PC-3 (cell line): ENCODE results near the gene TPSG1. TPM values are rescaled to one million over a fixed set of nuclear protein-coding genes. Genes with fewer than 3 reads are reported as not detected.

ENCODE experiments used
- ATAC-seq: fragments of 200-7000 bp; cut with Tn5 transposase; 2 replicates; pipeline ENCODE4 v1.9.1; 2020; ENCODE audit warnings: mild to moderate bottlenecking, moderate library complexity
- BruUV-seq: library from RNA; stranded (reverse); fragments of 400-500 nt; replicated peaks from 2 replicates; lab custom pipeline; 2021; lab: Mats Ljungman, UMichigan
- CTCF ChIA-PET: fragments of 300-600 bp; sonication (Branson Sonifier 250); formaldehyde crosslinking; loops from one replicate; lab custom pipeline; 2022; ENCODE audit warnings: antibody characterized with exemption; lab: Charles Lee
- POLR2A ChIA-PET: fragments of 300-600 bp; sonication (Branson Sonifier 250); formaldehyde crosslinking; loops from one replicate; lab custom pipeline; 2022; ENCODE audit warnings: antibody characterized with exemption; ENCODE audit not compliant: unreplicated experiment; lab: Charles Lee
- DNase-seq: peaks from one replicate; pipeline ENCODE4 v3.0.0-alpha.2; 2015
- H2AFZ ChIP-seq: fragments of 300-600 bp; sonication (generic); 2 replicates; pipeline ENCODE4 v1.6.0; 2016; ENCODE audit warnings: antibody characterized with exemption, low read length
- H3F3A ChIP-seq: fragments of 300-600 bp; sonication (generic); one replicate; pipeline ENCODE4 v1.6.0; 2017; ENCODE audit warnings: antibody characterized with exemption, low read length, control low read depth, mild to moderate bottlenecking; ENCODE audit not compliant: unreplicated experiment
- H3K27ac ChIP-seq: fragments of 300-600 bp; sonication (generic); 2 replicates; pipeline ENCODE4 v1.5.1; 2016; ENCODE audit warnings: mild to moderate bottlenecking, low read length
- H3K27me3 ChIP-seq: fragments of 300-600 bp; sonication (generic); 2 replicates; pipeline ENCODE4 v1.6.1; 2016; ENCODE audit warnings: low read length, mixed read lengths
- H3K36me3 ChIP-seq: fragments of 300-600 bp; sonication (generic); 2 replicates; pipeline ENCODE4 v1.6.1; 2016; ENCODE audit warnings: low read depth, mixed run types, low read length, mixed read lengths
- H3K4me1 ChIP-seq: fragments of 300-600 bp; sonication (generic); 2 replicates; pipeline ENCODE4 v1.5.1; 2016; ENCODE audit warnings: low read length; ENCODE audit not compliant: insufficient read depth
- H3K4me2 ChIP-seq: fragments of 300-600 bp; sonication (generic); 2 replicates; pipeline ENCODE4 v1.6.0; 2016; ENCODE audit warnings: low read length
- H3K4me3 ChIP-seq: fragments of 300-600 bp; sonication (generic); 2 replicates; pipeline ENCODE4 v1.5.1; 2016; ENCODE audit warnings: mild to moderate bottlenecking, low read length, mixed read lengths
- H3K79me2 ChIP-seq: fragments of 300-600 bp; sonication (generic); 2 replicates; pipeline ENCODE4 v1.6.1; 2017; ENCODE audit warnings: low read length, mixed read lengths
- H3K9ac ChIP-seq: fragments of 300-600 bp; sonication (generic); 2 replicates; pipeline ENCODE4 v1.6.0; 2016; ENCODE audit warnings: mild to moderate bottlenecking, low read length
- H3K9me2 ChIP-seq: fragments of 300-600 bp; sonication (generic); replicated peaks from 2 replicates; pipeline ENCODE4 v1.6.1; 2016; ENCODE audit warnings: mixed run types, low read length, mixed read lengths
- H3K9me3 ChIP-seq: fragments of 300-600 bp; sonication (generic); 2 replicates; pipeline ENCODE4 v1.6.1; 2016; ENCODE audit warnings: low read length, mixed read lengths
- H4K20me1 ChIP-seq: fragments of 300-600 bp; sonication (generic); 2 replicates; pipeline ENCODE4 v1.6.1; 2016; ENCODE audit warnings: low read length, mixed read lengths
- EZH2 ChIP-seq: fragments of 300-600 bp; sonication (generic); IDR thresholded peaks from one replicate; pipeline ENCODE4 v1.6.1; 2017; ENCODE audit warnings: antibody characterized with exemption, mild to moderate bottlenecking, low read length; ENCODE audit not compliant: unreplicated experiment
- EZH2phosphoT487 ChIP-seq: fragments of 300-600 bp; sonication (generic); IDR thresholded peaks from 2 replicates; pipeline ENCODE4 v1.6.1; 2018; ENCODE audit warnings: mild to moderate bottlenecking, antibody characterized with exemption, low read length, borderline replicate concordance
- intact Hi-C: fragments of 100-400 bp; cut with micrococcal nuclease; formaldehyde crosslinking; loops from 2 replicates; pipeline ENCODE4 v1.9.0; 2023
- total RNA-seq: library from RNA; depleted of rRNA; stranded (reverse); fragments of >200 nt; gene quantifications from 2 replicates; pipeline ENCODE4 v1.2.3, GENCODE V29; 2014
- TF ChIP-seq, protein P1 (sequence below): fragments of 300-600 bp; sonication (generic); conservative IDR thresholded peaks from 2 replicates; pipeline ENCODE4 v1.5.1; 2017; ENCODE audit warnings: antibody characterized with exemption, low read depth, mild to moderate bottlenecking, low read length

The TPSG1 gene
- total RNA-seq, 1 experiment from 2014 or later: not detected

GRCh38 chr16:1177053-1177452 lies 48.0 kb downstream of the TPSG1 start:
- POLR2A ChIA-PET: no interaction called here
- DNase-seq (no peak), ATAC-seq (no peak)
- Histone ChIP-seq H3K27me3 (no peaks in the 10 kb centered on the region), H3K36me3 (no peaks in the 10 kb centered on the region), H3K9me3 (no peaks in the 10 kb centered on the region), H3K27ac (no peak overlapping the region), H3K4me1 (peaks cover 4% of the 10 kb centered on the region), H3K4me2 (no peak overlapping the region), H3K79me2 (no peaks in the 10 kb centered on the region), H3K4me3 (no peak overlapping the region), H3F3A (no peaks in the 10 kb centered on the region), H3K9ac (no peak overlapping the region), H4K20me1 (no peaks in the 10 kb centered on the region), H2AFZ (no peak overlapping the region), H3K9me2 (no peaks in the 10 kb centered on the region)
- BruUV-seq: no TSS peak
- CTCF ChIA-PET: no interaction called here
- no peak for TF ChIP-seq EZH2phosphoT487
- intact Hi-C loops: no loop called here

DNA sequence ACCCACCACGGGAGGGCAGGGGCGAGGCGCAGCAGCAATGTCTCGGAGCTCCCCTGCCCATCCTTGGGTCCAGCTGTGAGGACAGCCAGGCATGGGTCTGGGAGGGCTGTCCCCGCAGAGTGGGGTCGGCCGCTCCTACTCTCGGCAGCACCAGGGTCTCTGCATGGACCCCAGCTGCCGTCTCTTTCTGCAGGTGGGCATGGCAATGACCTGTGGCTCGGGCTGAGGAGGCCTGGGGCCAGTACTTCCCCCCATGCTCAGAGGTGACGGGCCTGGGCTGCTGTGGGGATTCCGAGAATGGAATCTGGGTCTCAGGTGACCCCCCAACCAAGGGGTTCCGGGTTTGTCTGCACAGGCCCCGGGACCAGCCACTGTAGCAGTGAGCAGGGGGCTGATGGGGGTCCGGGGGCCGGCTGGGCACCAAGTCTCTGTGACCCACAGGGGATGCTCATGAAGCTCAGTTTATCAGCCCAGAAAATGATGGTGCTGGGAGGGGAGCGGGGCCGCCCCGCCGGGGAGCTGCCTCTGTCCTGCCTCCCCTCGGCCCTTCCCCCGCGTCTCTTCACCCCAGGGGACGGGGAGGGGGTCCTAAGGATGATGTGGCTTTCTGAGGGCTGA lies 48.7 kb downstream of the TPSG1 start:
- BruUV-seq: no TSS peak
- no peaks in the 10 kb centered on the region for H4K20me1 ChIP-seq
- H2AFZ ChIP-seq: no peak overlapping the region
- POLR2A ChIA-PET: no interaction called here
- H3K9me2 ChIP-seq: no peaks in the 10 kb centered on the region
- no peaks in the 10 kb centered on the region for H3K9me3 ChIP-seq
- H3K27me3 ChIP-seq: no peaks in the 10 kb centered on the region
- H3K79me2 ChIP-seq: no peaks in the 10 kb centered on the region
- intact Hi-C loops: no loop called here
- CTCF ChIA-PET: no interaction called here
- TF ChIP-seq EZH2phosphoT487: no peak
- no peak overlapping the region for H3K4me3 ChIP-seq
- H3F3A ChIP-seq: no peaks in the 10 kb centered on the region
- no peak overlapping the region for H3K27ac ChIP-seq
- ATAC-seq (no peak), DNase-seq (no peak)
- no peaks in the 10 kb centered on the region for H3K4me1 ChIP-seq
- no peak overlapping the region for H3K4me2 ChIP-seq
- H3K36me3 ChIP-seq: no peaks in the 10 kb centered on the region
- no peak overlapping the region for H3K9ac ChIP-seq

GRCh38 chr16:1175566-1176279 lies 49.3 kb downstream of the TPSG1 start:
- Histone ChIP-seq H3F3A (no peaks in the 10 kb centered on the region), H3K9me2 (no peaks in the 10 kb centered on the region), H3K27ac (no peak overlapping the region), H2AFZ (no peak overlapping the region), H3K79me2 (no peaks in the 10 kb centered on the region), H4K20me1 (no peaks in the 10 kb centered on the region), H3K27me3 (no peaks in the 10 kb centered on the region), H3K9me3 (no peaks in the 10 kb centered on the region), H3K9ac (no peak overlapping the region), H3K36me3 (no peaks in the 10 kb centered on the region), H3K4me3 (no peak overlapping the region), H3K4me2 (no peak overlapping the region), H3K4me1 (no peaks in the 10 kb centered on the region)
- intact Hi-C loops: no loop called here
- no TSS peak for BruUV-seq
- no peak for TF ChIP-seq EZH2
- TF ChIP-seq EZH2phosphoT487: no peak
- TF ChIP-seq, protein P1, sequence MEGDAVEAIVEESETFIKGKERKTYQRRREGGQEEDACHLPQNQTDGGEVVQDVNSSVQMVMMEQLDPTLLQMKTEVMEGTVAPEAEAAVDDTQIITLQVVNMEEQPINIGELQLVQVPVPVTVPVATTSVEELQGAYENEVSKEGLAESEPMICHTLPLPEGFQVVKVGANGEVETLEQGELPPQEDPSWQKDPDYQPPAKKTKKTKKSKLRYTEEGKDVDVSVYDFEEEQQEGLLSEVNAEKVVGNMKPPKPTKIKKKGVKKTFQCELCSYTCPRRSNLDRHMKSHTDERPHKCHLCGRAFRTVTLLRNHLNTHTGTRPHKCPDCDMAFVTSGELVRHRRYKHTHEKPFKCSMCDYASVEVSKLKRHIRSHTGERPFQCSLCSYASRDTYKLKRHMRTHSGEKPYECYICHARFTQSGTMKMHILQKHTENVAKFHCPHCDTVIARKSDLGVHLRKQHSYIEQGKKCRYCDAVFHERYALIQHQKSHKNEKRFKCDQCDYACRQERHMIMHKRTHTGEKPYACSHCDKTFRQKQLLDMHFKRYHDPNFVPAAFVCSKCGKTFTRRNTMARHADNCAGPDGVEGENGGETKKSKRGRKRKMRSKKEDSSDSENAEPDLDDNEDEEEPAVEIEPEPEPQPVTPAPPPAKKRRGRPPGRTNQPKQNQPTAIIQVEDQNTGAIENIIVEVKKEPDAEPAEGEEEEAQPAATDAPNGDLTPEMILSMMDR: no peak
- DNase-seq (no peak), ATAC-seq (no peak)
- POLR2A ChIA-PET: no interaction called here
- CTCF ChIA-PET: no interaction called here
